Stimulated activated CD8-positive, alpha-beta memory T cell treated with anti-CD3 and anti-CD28 coated beads, Interleukin-12 subunit alpha, Interleukin-12 subunit beta, amount 100 ng/mL, for 24 hours (primary cell): ENCODE measurements around the gene GAS7.
"Not testable (repeated sequence)": the region's sequence is repeated elsewhere in the genome, so short reads cannot be mapped to it uniquely, and the experiment has no call there.

Experiments used
- DNase-seq: peaks from one replicate; pipeline ENCODE4 v3.0.0-alpha.2; 2020; ENCODE audit errors: extremely low read depth

GAS7 gene

GRCh38 chr17:10072556-10073425 lies 125.6 kb downstream of the GAS7 start:
- DNase-seq = no peak

DNA sequence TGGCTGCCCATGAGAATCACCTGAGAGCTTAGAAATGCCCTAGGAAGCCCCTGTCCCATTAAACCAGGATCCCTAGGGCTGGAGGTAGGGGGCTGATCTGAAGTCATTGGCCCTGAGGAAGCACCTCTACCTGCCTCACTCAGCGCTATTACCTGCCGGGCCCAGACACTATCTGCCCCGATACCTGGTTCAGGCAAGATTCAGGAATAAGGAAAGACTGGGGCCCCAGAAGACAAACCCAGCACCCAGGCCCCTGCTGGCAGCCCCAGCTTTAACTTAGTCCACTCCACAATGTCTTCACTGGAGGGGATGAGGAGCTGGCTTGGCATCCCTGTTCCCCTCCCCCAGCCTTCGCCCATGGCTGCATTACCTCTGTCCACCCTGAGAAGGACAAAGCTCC lies 126.3 kb downstream of the GAS7 start:
- DNase-seq = no peak

DNA sequence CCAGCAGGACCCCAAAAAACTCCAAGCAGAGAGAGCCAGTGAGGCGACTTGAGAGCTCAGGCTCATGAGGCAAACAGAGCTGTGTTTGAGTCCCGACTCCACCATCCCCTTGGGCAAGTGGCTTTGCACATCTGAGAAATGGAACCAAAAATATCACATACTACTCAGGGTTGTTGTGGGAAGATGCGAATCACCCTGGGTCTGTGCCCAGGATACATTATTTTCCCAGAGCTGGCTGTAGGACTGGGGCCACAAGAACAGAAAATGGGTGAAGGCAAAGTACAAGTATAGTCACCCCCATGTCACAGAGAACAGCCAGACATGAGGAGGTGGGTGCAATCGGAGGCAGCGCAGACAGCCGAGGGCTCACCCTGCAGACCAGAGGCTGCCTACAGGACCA lies 127.3 kb downstream of the GAS7 start:
- no peak for DNase-seq

- DNase-seq = no peak
Observed at GRCh38 chr17:10070690-10071089, 127.7 kb downstream of the GAS7 start.

DNA sequence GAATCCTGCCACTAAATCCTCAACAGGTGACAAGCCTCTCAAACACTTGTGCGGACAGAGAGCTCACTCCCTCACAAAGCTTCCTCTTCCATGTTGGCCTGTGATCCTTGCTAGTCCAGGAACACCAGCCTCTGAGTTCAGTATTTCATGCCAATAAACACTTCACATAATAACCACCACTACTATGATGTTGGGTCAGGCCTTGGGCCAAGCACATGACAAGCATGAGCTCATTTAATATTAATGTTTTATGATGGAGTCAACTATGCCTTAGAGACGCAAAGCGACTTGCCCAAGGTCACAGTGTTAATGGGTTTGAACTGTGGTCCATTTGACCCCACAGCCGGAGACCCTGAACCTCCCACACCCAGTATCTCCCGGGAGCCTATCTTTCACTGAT lies 129.1 kb downstream of the GAS7 start:
- DNase-seq = no peak

DNA sequence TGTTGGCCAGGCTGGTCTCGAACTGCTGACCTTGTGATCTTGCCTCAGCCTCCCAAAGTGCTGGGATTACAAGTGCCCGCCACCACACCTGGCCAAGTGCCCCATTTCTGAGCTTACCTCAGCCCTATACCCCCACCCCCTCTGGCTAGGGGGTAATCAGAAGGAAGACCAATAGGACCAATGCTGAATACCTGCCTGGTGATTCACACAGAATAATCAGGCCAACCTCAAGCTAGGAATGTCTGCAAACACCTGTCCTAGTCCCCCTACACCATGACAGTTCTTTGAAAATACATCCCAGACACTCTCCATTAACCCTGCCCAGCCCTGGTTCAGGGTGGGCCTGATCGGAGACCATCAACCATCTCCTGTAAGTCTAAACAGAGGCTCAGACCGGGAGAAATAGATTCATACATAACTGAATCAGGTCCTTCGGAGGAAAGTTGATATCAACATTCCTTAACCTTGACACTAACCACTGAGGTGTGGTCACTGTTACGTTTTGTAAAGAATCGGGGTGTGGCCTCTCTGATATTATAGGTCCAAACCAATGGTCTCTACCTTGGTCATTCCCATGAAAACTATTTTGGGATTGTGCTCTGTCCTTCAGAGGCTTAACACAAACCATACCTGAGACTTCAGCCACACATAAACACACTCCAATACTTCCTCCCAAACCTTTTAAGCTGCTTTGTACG lies 130.8 kb downstream of the GAS7 start:
- DNase-seq = no peak

DNA sequence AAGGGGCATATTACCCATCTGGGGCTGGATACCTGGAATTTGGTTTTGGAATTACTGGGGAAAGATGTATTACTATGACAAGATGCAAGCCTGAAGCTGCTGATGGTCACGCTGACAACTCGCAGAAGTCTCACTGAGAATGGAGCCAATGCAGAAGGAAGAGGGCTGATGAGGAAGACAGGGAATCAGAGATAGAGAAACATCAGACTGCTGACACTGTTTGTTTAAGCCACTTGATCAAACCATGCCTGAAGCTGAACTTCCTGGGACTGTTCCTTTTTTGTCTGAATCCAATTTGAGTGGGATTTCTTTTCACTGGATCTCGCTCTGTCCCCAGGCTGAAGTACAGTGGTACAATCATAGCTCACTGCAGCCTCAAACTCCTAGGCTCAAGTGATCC lies 133.9 kb downstream of the GAS7 start:
- DNase-seq = no peak

DNA sequence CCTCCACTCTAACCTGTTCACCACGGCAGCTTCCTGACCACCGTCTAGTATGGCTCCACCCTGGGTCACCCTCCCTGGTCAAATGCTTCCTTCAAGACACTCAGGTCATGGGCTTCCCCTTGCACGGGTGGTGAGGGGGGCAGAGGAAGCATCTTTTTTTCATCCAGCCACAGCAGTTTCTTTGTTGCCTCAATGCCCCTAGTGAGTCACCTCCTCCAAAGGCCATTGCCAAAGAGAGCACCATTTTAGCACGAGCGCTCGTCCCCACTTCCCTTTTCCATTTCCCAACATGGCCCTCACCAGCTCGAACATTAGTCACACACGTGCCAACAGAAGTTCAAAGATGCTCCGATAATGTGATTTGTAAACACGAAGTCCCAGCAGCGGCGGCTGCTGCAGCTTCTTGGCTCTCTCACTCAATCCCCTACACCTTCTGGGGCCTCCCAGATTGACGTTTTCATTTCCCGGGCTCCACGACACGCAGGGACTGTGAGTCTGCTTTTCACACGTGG lies 134.6 kb downstream of the GAS7 start:
- DNase-seq = no peak

- DNase-seq = no peak
Observed at GRCh38 chr17:10062691-10063385, 135.6 kb downstream of the GAS7 start.

- DNase-seq = no peak
Observed at GRCh38 chr17:10061111-10061845, 137.1 kb downstream of the GAS7 start.

- DNase-seq = no peak
Observed at GRCh38 chr17:10060526-10060925, 137.9 kb downstream of the GAS7 start.

DNA sequence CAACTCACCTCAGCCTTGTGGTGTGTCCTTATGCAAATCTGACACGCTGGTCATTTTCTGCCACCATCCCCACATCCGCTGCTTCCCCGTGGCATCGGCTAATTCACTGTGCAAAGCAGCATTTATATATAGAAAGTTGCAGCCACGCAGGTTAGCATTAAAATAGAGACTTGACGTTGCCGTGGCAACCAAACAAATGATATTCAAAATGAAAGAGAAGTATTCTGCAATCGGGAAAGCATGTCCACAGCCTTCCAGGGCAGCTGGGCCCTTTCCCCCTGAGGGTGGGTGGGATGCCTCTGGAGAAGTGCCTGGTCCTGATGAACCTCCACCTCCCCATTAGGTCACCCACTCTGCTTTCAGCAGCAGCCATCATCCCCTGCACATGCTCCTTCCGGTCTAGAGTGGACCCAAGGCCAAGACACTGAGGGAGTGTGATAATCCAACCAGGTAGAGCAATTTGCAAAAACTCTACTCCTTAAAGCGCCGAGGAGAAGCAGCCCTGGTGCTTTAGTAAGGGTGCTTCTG lies 138.7 kb downstream of the GAS7 start:
- no peak for DNase-seq

DNA sequence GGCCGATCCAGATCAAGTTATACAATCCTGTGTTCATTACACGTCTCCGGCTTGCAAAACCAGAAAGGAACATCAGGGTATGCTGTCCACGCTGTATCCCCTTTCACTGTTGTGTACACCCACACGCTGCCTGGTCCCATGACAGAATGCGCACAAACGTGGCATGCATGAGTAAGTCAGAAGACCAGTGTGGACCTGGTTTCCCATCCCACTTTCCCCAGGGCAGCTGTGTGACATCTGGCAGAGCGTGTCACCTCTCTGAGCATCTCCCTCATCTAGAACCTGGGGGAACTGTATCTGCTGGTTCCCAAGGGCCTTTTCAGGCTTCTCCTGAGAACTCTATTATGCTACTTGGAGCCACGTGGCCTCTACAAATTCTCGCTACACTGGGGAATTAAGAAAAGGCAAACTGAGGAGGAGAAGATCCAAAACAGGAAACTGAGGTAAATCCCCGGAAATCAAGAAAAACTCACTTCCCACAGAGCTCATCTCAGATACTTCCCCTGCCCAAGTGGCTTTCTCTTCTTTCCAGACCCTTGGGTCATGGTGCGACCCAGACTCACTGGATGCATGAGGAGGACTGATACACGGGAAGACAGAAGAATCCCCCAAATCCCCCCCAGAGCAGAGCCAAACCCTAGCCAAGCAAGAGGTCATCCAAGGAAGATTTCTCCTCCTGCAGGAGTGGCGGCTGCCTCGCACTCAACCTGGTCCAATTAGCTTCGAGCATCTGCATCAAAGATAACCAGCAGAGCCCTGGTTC lies 139.3 kb downstream of the GAS7 start:
- no peak for DNase-seq

DNA sequence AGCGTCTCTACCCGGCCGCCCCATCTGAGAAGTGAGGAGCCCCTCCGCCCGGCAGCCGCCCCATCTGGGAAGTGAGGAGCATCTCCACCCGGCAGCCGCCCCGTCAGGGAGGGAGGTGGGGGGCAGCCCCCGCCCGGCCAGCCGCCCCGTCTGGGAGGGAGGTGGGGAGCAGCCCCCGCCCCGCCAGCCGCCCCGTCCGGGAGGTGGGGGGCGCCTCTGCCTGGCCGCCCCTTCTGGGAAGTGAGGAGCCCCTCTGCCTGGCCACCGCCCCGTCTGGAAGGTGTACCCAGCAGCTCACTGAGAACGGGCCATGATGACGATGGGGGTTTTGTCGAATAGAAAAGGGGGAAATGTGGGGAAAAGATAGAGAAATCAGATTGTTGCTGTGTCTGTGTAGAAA lies 140.9 kb downstream of the GAS7 start:
- not testable (repeated sequence) for DNase-seq

DNA sequence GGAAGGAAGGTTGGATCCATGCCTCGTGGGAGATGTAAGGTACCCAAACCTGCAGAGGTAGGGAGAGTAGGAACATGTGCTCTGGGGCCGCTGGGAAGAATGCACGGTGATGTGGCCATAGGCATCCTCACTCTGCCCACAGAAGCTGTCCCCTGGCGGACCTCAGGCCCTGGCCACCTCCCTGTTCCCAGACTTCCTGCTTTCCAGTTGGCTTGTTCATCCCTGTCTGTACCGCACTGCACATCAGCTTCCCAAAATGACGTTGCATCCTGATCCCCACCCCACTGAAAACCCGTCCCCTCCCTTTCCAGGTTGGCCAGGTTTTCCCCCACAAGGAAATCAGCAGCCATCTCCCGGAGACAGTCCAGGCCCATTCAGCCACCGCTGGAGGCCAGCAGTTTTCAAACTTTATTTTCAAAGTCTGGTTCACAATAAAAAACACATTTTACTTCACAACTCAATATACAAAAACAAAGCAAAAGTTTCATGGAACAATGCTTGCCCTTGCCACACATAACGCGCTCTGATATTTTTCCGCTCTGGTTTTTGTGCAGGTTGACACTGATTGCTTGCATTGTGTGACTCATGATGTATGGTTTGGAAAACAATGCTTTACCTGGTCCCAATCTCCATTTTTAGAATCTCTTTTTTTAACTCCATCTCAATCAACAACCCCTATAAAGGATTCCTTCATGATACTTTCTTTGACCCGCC lies 143.0 kb downstream of the GAS7 start:
- DNase-seq = no peak

DNA sequence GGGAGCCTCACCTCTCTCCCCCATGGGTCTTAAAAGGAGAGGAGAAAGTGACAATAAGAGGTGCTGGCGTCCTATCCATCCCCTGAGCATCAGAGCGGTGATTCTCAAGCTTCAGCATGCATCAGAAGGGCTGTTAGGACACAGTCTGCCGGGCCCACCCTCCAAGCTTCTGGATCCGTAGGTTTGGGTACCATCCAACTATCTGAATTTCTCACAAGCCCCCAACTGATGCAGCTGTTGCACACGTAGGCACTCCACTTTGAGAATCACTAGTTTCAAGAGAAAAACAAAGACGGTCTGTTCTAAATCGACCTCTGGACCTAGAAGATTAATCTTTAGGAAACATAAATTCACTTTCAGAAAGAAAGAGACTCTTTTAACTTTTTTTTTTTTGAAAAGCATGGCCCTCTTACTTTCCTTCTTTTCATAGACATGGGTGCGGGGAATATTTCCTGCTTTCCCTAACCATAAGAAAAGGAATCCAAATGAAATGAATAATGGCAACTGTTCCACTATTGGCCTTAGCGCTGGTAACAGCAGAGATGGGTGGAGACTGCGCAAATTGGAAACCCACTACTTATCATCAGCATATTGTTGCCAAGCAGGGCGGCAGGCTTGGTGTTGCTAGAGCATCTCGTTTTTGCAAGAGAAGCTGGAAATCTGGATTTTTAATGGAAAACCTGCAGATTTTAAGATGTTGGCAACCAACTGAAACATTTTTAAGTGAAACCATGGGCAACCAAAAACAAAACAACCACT lies 144.4 kb downstream of the GAS7 start:
- no peak for DNase-seq

DNA sequence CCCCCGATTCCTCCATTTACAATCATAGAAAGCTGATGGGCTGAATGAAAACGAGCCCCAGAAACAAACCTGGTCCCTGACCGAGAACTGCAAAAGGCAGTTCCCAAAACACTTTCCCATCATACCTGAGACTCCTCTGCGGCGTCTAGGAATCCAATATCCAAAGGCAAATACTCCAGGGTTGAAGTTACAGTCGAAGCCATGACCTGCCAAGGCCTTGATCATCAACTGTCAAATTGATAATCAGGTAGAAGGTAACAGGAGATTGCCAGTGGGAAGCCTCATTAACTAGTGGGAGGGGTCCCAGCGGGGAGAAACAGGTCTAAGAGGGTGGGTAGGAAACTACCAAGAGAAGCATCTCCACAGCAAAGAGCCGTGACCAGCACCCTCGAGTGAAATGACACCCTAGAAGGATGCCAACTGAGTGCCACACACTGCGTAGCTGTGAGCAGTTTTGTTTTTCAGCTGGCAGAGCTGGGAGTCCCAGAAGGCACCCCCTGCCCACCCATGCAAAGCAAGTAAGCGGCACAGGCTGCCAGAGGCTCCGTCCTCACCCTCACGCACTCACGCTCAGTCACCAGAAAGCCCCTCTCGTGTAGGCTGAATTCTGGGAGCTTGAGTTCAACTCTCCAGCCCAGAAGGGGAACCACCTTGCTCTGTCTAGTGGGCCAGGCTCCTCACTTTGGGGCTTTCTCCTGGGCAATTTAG lies 146.1 kb downstream of the GAS7 start:
- DNase-seq = no peak

DNA sequence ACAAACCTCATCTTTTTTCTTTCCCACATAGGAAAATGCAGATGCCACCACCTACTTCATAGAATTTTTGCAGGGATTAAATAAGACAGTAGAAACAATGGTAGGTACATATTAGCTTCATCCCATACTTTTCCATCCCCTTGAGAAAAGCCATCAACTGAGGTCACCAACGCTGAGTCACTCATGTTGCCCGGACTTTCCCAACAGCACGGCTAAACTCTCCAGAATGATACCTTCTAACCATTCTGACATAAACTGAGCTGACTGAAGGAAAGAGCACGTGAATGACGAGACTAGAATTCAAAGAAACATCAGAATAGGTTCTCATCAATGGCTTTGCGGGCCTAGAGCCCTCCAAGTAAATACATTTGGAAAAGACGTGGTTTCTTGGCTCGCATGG lies 147.3 kb downstream of the GAS7 start:
- DNase-seq = no peak
